HG03571 (cell line): ENCODE data around the gene LHX5.

Source experiments
- ATAC-seq: cut with Tn5 transposase; IDR thresholded peaks from one replicate; pipeline ENCODE4 v1.9.1; 2021; ENCODE audit not compliant: unreplicated experiment

The LHX5 gene

DNA sequence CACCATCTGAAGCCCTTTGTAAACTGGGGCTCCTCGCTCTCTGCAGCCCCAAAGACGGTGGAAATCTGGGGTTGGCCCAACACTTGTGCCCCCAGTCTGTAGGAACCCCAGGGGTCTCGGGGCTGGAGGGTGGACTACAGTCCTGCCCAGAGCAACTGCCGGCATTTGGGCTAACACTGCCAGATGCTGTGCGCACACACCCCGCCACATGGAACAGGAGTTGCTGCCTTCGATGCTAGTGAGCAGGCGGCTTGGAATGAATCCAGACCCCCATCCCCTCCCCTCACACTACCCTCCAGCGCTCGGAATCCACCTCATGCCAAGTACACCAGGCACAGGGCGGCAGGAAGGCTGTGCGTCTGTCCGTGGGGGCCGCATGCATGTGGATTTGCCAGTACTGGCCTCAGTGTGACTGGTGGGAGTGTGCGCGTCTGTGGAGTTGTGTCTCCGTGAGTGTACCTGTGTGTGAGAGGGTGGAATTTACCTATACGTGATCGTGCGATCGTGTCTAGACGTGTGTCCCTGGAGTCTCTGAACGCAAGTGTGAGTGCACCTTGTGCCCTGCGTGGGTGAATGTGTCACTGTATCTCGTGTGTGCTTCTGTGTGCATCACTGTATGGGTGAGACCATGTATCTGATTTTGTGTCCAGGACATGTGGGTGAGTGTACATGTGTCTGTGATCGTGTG is 5.1 kb downstream of the LHX5 start:
- ATAC-seq, result no peak

DNA sequence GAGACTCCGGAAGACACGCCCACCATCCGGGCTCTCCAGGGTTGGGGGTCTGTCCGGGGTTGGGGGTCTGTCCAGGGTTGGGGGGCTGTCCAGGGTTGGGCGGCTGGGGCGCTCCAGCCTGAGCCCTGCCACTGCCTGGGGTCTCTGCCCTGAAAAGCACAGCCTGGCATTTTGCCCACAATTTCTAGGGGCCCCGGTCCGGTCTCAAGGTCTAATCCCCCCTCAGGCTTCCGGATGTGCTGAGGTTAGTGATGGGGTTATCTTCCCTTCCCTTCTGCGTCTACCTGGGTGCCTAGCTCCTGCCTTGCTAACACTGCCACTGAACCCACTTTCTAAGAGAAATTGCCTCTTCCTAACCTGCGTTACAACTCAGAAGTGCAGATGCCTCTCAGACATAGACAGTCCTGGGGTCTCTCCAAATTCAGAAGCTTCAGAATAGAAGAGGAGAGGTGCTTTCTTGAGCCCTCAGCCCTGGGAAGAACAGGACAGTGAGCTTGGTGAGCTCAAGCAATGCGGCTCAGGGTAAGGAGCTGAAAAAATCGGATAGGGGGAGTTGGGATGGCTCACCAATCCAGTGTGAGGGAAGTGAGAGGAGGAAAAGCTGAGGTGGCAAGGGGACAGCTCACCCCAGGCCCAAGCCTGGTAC is 5.7 kb downstream of the LHX5 start:
- ATAC-seq, result no peak

DNA sequence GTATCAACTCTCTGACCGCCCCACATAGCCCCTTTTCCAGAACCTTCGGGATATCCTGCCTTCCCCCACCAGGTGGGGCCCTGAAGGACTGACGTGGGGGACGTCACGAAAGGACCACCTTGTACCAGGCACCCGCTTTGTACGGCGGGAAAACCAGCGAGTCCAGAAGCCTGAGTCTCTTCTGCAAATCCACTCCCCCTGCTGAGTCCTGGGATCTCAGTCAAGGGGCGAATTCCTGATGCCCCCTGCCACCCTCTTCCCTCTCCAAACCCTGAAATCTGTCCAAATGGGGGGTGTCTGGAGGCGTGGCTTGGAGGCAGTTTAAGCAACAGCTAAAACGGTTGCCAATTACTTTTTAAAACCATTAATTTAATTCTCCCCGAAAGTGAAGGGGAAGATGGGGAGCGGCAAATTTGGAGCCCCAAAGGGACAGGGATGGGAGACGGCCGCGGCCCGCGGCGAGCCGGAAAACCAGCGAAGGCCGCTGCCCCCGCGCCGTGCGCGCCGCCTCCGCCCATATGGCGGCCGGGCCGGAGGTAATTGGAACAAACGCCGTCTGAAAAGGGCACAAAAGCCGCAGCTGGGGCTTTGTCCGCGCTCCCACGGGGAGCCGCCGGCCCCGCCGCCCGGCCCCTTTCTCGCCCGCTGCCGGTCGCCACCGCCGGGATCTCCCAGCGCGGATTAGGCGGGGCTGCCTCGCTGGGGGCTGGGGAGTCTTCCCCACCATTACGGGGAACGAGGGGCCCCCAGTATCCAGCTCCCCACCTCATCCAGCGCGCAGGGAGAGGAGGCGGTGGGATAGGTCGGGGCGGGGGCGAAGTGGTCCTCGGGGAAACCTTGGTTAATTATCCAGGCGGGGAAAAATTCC is 6.6 kb downstream of the LHX5 start:
- no peak for ATAC-seq

DNA sequence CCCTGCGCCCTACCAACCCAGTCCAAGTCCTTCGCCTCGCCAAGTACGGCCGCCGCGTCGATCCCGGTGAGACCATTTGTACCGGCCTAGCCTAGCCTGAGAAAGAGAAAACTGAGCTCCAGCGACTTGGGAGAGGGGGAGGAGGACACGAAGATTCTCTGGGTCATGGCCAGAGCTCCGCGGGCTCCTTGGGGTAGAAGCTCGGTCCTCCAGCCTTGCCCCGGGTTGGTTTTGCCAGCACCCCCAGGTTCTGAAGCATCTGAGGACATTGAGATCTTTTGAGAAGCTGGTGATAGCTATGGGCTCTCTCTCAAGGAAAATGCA is 7.3 kb downstream of the LHX5 start:
- no peak for ATAC-seq

DNA sequence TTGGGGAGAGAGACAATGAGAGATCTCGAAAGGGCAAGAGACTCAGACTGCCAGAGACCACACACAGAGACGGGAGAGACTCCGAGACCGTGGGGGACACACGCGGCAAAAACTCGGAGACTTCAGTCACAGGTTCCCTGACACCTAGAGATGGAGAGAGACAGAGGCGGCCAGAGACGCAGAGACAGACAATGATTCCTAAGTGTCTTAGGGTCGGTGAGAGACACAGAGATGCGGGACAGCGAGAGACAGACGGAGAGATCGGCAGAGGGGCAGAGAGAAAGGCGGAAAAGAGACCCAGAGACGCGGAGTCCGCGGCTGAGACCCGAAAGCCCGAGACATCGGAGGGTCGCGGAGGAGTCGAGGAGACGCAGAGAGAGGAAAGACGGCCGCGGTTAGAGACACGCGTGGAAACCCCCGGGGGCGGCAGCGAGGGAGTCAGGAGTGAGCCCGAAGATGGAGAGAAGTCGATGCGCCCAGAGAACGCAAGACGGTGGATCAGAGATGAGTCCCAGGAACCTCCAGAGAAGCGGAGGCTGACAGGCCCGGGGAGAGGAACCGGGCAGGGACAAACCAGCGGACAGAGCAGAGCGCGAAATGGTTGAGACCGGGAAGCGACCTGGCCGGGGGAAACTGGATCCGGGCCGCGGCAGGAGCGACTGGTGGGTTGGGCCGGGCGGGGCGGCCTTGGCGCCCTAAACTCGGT is 7.8 kb downstream of the LHX5 start:
- ATAC-seq, result no peak

DNA sequence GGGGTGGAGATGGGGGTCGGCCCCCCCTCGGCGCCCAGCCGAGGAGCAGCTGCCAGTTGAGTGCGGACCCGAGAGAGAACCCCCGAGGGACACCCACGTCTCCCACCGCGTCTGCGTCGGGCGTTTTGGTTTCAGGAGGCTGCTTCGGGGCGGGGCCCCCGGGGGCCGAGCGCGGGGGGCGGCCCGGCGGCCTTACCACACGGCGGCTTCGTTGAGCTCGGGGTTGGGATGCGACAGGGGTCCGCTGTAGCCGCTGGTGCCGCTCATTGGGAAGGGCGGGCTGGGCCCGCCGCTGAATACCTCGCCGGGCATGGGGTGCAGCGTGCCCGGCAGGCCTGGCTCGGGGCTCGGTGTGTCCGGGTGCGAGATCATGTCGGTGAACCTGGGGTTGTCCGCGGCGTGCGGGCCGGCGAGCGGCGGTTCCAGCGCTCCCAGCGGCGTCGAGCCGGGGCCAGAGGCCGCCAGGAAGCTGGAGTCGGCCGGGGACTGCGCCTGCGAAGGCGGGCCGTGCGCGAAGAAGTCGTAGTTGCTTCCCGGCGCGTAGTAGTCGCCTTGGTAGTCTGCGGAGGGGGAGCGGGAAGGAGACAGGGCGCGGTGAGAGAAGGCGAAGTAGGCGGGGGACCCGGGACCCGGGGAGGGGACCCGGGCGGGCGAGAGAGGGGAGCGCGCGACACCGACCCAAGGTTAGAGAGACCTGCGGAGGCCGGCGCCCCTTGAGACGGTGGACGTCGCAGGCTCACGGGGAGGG is 8.5 kb downstream of the LHX5 start:
- no peak for ATAC-seq

DNA sequence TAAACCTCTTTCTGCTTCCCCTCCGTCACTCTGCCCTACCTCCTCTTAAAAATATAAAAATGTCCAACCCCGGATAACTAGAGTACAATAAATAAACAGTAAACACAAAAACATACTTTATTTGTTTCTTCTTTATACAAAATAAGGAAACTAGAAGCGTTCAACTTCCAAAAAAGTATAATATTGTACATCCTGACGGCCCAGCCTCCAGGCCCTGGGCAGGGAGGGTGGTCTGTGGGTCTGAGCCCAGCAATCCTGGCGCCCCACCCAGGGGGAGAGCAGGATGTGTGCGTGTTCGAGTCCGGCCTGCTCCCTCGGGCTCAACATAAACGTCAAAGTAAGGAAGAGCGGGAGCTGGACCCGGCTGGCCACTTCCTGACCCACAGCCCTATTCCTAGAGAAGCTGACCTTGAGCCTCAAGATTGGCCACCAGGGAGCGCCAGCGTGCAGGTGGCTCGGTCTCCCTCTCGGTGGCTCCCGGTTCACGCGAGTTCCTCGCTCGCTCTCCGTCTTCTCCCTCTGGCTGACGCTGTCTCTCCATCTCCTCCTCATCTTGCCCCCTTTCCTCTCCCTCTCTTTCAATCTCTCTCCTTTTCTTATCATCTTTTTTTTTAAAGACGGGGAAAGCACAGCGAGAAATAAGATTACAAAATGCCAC is 9.4 kb downstream of the LHX5 start:
- ATAC-seq, result no peak

DNA sequence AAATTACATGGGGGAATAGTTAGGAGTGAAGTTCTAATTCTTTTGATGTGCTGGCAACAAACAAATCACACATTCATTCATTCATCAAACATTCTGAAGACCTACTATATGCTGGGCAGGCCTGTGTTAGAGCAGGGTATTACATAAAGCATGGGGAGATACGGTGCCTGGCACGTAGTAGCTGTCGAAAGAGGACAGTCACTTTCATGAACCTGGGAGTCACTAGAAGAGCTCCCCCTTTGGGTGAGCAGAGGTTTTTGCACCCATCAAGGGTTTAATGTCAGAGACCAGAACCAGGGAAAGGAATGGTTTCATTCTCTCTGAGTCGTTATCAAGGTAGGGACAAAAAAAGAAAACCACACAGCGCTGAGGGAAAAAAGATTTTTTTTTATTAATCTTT is 10.0 kb downstream of the LHX5 start:
- no peak for ATAC-seq

DNA sequence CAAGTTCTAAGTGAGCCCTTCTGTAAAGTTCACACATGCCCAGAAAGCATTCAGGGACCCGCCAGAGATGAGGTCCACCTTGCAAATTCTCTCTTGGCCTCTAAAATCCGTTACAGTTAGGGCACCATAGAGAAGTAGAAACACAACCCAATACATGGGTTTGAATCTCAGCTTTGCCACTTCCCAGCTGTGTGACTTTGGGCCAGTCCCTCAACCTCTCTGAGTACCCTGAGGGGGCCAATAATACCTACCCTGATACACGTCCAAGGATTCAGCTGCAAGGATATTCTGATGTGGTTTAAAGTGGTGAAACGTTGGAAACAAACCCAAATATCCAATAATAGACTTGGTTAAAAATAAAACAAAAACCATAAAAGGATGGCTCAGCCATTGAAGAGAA is 11.7 kb downstream of the LHX5 start:
- no peak for ATAC-seq

DNA sequence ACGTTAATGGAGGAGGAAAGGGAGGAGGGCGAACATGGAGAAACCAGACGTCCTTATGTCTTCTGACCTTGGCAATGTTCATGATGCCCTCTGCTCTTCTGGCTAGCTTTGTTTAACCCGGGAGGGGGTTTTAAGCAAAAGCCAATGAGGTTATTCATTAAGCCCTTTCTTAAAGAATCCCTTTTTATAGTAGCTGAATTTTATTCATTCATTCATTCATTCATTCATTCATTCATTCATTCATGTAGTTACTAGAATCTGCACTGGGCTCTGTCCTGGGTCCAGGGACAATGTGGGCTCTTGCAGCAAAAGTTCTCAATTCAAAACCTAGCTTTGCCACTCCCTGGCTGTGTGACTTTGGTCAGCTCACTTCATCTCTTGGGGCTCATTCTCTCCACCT is 14.0 kb downstream of the LHX5 start:
- no peak for ATAC-seq

DNA sequence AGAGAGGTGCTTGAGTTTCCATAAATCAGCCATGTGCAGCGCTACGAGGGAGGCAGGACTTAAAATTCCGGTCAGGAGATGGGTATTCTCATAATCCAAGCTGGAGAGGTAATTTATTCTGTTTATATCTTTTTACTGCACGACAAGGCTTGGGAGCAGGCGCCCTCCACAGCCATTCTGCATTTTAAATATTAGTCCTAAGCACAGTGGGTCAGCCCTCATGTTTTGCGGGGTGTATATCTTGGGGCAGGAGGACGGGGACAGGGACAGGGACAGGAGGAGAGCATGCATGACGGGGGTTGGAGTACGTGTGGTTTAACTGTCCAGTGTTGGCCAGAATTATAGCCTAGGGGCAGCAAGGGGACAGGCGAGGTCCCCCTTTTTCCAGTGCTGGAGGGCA is 14.5 kb downstream of the LHX5 start:
- no peak for ATAC-seq

DNA sequence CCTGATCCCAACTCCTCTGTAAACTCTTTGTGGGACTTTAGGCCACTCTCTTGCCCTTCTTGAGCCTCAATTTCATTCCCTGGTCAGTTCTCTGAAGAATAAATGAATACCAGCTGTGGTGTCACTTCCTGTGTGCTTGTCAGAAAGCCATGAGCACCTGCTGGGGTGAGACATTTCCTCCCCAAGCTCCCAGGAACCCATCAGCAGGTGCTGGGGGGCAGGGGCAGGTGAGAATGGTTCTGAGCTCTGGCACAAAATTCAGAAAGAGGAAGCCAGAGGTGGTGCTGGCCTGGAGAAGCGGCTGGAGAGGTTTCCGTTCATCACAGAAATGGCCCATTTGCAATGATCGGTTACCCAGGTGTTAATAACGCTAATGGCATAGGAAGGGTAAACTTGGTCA is 14.9 kb downstream of the LHX5 start:
- ATAC-seq, result no peak

DNA sequence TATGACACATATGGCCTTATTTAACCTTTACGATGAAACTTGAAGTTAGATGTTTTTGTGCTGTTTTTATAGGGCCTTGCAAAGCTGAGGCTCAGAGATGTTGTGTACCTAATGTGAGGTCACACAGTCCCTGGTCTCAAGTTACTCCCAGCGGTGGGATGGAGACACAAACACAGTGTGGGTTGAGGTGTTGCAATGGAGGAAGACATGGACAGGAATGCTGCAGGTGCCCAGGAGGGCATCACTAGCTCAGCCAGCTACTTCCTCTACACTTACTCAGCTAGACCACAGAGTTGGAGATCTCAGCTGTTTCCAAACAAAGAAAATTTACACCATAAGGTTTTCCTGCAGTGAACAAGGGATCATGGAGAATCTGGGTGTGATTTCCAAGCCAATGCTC is 15.5 kb downstream of the LHX5 start:
- ATAC-seq, result no peak

DNA sequence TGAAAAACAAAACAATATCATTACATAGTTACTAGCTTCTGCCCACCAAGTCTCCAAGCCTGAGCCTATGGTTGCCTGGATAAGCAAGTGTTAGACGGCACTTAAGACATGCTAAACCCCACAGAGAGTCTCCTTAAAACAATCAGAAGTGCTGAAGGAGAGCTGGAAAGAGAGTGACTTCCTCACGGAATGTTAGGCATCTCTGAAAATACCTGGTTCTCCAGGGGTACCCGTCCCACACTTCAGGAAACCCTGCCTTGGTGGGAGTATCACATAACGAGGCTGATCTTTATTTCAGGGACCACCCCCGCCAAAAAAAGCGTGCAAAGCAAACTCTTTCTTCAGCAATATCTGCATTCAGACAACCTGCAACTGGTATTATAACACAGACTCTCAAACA is 18.3 kb downstream of the LHX5 start:
- ATAC-seq, result no peak

DNA sequence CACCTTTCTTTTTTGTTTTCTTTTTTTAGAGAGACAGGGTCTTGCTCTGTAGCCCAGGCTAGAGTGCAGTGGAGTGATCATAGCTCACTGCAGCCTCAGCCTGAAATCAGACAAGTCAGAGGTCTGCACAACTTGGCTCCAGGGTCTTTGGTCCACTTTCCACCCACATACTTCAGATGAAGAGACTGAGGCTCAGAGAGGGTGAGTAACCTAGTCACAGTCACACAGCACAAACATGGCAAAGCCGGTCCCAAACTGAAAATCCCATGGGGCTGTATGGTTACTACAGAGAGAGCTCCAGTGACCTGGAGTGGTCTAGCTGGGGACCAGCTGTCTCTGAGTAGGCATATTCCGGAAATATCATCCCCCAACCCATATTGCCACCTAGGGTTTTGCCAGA is 19.2 kb downstream of the LHX5 start:
- no peak for ATAC-seq

DNA sequence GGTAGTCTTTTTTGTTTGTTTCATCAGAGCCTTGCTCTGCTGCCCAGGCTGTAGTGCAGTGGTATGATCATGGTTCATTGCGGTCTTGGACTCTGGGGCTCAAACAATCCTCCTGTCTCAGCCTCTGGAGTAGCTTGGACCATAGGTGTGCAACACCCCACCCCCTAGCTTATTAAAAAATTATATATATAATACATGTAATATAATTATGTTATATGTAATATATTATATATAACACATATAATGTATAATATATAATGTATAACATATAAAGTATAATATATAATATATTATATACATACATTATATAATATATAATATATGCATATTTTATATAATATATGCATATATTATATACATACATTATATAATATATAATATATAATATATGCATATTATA is 21.8 kb downstream of the LHX5 start:
- ATAC-seq, result no peak

DNA sequence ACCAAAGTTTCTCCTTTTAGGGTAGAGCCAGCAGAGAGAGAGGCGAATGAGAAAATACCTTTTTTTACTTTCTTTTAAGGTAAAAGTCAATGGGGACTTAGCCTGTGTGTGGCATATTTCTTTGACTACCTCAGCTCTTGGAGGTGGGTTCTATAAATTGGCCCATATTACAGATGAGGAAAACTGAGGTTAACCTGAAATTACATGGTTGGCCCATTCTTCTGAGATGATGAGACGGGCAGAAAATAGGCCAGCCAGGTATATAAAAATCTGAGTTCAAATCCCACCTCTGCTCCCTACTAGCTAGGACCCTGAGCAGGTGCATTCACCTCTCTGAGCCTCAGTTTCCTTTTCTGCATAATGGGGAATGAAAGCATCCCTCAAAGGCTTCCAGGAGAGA is 22.4 kb downstream of the LHX5 start:
- ATAC-seq, result no peak

DNA sequence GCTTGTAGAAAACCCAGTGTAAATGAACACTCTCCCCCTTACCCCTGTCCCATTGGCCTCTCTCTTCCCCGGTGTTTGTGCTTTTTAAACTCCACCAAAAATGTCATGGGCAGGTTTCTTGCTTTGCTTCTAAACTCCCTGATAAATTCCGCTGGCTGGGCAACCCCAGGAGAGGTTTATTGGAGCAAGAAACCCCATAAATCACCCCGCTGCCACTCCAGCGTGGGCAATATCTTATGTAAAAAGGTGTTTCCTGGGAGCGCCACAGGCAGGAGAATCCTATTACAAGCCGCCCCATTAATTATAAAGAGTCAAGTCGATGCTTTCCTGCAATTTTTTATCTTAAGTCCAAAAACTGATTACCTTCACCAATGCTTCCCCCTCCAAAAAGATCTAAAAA is 22.8 kb downstream of the LHX5 start:
- no peak for ATAC-seq

DNA sequence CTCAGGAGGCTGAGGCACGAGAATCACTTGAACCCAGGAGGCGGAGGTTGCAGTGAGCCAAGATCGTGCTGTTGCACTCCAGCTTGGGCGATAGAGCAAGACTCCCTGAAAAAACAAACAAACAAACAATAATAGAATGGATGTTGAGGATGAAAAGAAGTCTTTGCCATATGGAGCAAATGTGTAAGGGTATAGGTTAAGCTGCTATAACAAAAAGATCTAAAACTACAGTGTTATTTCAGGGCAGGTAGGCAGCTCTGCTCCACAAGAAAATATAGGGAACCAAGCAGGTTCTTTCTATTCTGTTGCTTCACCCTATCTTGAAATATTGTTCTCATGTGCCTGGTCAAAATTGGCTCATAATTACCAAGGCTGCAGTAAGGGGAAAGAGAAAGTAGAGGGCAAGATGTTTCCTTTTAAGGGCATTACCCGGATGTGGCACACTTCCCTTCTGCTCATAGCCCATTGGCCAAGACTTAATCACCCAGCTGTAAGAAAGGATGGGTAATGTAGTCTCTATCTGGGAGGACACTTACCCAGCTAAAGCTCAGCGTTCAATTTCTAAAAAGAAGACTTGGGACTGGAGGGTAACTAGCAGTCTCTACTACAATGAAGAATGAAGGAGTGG is 26.0 kb downstream of the LHX5 start:
- no peak for ATAC-seq

DNA sequence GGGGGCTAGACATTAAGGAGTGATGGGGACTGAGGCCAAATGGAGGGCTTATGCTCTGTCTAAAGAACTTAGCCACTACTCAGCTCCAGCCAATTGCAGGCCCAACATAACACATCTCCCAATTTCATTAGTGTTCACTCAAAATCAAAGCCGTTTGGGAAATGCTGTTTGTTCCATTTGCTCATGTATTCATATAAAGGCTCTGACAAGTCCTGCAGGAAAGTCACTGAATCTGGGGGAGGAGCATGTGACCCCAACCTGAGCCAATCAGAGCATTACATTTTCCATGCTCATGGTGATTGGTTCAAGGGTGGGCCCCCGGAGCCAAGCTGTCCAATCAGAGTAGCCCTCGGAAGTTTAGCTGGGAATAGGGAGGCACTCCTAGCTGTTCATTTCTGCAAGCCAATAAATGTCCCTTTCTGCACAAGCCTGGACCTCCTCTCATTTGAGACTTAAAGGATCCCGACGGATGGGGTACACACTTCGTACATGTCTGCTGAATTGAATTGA is 28.6 kb downstream of the LHX5 start:
- no peak for ATAC-seq
